HG03159 (cell line): ENCODE data around the gene LRRFIP1.
A peak's percentile ranks its signal among the peaks of the same experiment; 100 is the strongest.
"Not testable (repeated sequence)": the region's sequence is repeated elsewhere in the genome, so short reads cannot be mapped to it uniquely, and the experiment has no call there.

Experiments used
- ATAC-seq: cut with Tn5 transposase; IDR thresholded peaks from one replicate; pipeline ENCODE4 v1.9.1; 2021; ENCODE audit warnings: mild to moderate bottlenecking, moderate library complexity; ENCODE audit not compliant: unreplicated experiment

Gene LRRFIP1

DNA sequence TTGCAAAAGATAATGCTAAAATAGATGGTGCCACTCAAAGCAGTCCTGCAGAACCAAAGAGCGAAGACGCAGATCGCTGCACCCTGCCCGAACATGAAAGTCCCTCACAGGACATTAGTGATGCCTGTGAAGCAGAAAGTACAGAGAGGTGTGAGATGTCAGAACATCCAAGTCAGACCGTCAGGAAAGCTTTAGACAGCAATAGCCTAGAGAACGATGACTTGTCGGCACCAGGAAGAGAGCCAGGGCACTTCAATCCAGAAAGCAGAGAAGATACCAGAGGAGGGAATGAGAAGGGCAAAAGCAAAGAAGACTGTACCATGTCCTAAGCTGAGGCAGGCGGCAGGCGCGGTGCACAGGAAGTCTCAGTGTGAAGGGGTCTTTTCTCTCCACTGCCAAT is 136.4 kb downstream of the LRRFIP1 start:
- ATAC-seq = no peak

DNA sequence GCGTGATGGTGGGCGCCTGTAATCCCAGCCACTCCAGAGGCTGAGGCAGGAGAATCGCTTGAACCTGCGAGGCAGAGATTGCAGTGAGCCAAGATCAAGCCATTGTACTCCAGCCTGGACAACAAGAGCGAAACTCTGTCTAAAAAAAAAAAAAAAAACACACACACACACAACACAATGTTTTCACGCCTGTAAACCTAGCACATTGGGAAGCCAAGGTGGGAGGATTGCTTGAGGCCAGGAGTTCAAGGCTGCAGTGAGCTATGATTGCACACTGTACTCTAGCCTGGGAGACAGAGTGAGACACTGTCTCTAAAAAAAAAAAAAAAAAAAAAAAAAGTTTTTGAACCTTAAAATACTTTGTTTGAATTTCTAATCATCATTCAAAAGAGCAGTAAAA is 137.7 kb downstream of the LRRFIP1 start:
- ATAC-seq = not testable (repeated sequence)

DNA sequence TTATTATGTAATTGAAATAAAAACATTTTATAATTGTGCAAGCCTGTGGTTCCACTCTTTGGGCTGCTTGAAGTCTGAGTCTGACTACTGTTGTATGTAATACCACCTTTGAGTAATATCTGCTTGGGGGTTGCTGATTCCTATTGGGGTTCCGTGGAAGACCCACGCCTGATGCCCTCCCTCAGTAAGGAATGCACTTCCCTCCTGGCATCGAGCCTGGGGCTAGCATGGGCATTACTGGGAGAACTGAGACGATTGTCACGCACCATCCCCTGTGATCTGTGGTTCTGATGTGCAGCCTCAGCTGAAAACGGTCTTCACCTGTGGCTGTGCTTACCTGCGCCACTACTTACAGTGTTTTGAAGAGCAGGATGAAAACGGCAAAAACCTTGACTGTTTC is 138.5 kb downstream of the LRRFIP1 start:
- ATAC-seq = no peak

DNA sequence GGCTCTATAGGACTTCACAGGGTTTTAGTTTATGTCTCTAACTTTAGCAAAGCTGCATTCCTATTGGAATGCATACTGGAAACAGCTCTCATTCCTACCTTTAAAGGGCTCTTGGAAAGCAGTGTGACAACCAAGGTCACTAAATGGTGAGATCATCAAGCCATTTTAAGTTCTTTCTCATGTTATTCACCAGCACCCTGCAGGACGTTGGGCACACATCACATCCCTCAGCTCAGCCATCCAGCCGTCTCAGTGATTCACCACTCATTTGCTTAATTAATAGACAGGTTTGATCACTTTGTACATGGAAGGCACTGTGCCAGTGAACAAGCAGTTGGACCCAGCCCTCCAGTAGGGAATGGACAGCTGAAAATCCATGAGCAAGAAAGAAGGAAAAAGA is 139.0 kb downstream of the LRRFIP1 start:
- no peak for ATAC-seq

DNA sequence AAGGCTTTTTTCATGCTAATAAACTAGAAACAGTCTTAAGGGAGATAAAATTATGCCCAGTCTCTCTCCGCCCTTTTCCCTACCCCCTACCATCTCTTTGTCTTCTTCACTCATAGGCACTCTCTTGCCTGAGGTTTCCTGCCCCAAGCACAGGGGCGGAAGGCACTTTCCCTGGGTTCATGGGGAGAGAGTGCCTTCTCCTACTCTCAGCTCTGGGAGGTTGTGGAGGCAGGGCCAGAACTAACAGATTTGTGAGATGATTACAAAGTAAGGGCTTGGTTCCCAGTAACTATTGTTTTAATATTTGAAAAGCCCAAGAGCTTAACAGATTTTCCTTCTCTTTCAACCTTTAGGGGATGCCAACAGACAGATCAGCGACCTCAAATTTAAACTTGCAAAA is 145.1 kb downstream of the LRRFIP1 start:
- ATAC-seq = no peak

DNA sequence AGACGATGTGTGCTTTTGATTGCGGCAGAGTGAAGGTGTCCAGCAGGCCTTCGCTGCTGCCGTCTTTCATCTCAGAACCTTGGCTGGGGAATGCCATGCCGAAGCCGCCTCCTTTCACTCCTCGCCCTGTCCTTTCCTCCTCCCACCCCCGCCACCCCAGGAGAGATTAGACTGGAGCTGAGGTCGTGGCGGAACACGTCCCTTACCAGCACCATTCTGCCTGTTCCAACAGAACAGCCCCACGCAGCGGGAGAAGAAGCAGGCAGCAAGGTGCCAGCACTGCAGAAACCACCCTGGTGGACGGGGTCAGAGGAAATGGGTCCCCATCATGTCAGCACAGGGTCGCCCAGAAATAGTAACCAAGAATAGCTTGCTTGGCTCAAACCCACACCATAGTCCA is 146.4 kb downstream of the LRRFIP1 start:
- ATAC-seq = no peak

DNA sequence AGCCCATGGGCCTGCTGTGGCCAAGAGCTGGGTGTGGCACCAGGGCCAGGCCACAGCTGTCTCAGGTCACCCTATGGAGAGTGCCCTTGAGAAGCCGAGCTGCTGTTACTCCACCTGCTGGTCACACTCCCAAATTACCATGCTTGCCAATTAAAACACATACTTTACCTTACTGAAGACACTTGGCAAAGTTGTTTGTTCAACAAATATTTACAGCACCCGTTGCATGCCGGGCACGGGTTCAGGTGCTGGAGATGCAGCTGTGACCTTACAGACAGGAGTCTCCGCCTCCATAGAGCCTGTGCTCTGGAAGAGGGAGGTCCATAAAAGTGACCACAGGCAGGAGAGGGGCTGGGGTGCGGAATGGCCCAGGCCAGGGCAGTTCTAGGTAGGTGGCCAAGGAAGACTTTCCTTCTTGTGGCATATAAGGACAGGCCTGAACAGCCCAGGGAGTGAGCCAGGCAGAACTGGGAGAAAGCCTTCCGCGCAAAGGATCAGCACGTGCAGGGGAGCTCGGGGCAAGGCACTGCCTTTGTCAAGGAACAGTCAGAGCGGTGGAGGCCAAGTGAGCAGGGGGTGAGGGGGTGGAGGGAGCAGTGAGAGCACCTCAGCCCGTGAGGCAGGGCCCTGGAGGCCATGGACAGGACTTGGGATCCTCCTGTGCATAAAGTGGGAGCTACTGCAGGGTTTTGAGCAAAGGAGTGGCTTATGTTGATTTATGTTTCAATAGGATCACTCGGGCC is 147.6 kb downstream of the LRRFIP1 start:
- ATAC-seq = peak; percentile 61

DNA sequence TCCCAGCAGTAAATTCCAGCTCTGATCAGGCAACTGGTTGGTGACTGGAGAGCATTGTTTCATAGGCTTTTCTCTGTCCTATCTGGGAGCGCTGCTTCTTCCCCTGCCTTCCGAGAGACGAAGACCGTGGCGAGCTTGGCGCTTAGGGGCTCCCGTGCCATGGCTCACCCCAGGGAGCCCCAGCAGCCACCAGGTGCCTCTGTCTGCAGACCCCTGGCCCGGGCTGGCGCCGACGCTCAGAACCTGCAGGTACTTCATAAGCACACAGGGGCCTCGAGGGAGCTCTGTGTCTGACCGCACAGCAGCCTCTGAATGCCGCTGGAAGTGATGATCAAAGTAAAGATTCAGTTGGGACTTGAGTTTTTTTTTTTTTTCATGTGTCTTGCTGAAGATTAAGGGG is 152.1 kb downstream of the LRRFIP1 start:
- ATAC-seq = no peak

DNA sequence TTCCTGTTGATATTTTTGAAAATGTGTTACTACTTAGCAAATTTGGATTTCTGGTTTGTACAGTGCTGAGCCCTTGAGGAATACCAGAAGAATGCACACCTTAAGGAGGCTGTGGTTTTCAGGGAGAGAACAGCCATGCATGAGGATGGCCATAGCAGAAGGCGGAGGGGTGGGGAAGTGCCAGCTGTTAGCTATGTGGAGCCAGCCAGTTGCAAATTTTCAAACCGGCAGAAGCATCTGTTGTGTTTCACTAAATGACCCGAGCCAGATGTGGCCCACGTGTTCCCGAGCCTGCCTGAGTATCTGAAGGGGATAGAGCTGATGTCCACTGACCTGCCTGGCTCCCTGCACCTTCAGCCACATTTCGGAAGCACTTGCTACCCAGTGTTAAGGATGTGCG is 154.8 kb downstream of the LRRFIP1 start:
- no peak for ATAC-seq

DNA sequence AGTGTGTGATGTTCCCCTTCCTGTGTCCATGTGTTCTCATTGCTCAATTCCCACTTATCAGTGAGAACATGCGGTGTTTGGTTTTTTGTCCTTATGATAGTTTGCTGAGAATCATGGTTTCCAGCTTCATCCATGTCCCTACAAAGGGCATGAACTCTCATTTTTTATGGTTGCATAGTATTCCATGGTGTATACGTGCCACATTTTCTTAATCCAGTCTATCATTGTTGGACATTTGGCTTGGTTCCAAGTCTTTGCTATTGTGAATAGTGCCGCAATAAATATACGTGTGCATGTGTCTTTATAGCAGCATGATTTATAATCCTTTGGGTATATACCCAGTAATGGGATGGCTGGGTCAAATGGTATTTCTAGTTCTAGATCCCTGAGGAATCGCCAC is 156.3 kb downstream of the LRRFIP1 start:
- not testable (repeated sequence) for ATAC-seq

DNA sequence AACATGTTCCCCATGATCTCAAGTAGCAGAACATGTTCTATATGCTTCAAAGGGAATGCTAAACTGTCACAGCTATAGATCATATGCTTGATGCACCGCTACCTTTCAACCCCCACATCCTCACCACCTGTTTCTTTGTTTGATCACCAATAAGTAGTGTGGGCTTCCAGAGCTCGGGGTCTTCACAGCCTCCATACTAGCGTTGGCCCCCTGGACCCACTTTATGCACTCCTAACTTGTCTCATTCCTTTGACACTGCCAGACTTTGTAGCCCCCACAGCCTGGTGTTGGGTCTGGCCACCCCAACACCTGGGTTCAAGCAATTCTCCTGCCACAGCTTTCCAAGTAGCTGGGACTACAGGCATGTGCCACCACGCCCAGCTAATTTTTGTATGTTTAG is 159.5 kb downstream of the LRRFIP1 start:
- ATAC-seq = no peak

DNA sequence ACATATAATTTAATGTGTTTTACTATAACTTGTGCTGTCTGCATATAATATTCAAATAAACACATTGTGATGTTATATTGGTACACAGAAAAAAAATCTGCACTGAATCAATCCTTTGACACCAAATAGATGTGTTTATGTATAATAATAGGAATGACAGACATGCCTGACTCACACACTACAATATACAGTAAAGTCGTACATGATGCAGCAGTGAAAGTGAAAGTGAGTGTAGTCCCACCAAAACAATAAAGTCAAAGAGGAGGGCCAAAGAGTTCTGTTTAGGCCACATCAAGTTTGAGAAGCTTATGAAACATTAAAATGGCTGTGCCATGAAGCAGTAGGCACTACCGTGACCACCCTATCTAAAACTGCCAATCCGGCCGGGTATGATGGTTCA is 163.0 kb downstream of the LRRFIP1 start:
- ATAC-seq = no peak

DNA sequence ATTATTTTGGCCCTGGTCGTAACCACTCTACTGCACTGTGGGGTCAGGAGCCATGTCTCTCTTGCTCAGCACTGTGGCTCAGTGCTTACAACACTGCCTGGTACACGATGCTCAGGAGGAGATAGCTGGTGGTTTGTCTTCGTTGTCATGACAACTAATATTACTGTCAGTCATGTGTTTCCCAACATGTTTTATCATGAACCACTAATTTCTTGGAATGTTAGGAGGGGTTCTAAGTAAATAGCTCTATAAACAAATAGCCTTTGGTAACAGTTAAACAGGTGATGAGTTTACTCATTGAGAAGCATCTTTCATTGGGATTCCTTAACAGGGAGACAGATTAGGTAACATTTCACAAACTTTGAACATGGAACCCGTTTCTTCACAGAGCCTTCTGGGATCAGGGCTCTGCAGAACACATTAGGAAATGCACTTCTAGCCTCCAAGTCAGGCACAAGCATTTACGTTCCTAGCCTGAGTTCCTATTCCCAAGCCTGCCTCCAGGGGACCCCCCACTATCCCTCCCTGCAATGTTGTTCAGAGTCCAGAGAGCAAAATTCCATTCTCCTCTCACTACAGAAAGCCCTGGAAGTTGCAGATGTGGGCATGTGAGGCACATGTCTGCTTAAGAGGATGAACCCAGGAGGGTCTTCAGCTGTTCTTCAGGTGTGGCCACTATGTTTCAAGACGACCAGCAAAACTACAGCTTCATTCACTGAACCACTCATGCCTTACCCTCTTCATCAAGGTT is 164.8 kb downstream of the LRRFIP1 start:
- ATAC-seq = no peak

DNA sequence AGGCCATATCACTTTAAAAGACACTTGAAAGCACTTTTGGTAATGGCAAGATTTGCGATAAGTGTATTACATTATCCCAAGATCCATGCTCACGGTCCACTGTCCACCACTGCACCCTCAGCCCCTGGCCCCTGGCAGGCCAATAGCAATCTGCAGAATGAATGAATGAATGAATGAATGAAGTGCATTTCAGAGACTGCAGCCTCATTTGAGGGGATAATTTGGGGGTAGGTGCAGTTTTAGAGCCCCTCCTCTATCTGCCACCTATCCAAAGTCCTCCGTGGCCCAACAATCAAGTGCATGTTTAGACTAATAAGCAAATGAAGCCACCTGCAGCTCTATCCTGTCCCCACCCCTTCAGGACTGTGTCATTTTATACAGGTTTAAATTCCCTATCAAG is 169.9 kb downstream of the LRRFIP1 start:
- no peak for ATAC-seq

DNA sequence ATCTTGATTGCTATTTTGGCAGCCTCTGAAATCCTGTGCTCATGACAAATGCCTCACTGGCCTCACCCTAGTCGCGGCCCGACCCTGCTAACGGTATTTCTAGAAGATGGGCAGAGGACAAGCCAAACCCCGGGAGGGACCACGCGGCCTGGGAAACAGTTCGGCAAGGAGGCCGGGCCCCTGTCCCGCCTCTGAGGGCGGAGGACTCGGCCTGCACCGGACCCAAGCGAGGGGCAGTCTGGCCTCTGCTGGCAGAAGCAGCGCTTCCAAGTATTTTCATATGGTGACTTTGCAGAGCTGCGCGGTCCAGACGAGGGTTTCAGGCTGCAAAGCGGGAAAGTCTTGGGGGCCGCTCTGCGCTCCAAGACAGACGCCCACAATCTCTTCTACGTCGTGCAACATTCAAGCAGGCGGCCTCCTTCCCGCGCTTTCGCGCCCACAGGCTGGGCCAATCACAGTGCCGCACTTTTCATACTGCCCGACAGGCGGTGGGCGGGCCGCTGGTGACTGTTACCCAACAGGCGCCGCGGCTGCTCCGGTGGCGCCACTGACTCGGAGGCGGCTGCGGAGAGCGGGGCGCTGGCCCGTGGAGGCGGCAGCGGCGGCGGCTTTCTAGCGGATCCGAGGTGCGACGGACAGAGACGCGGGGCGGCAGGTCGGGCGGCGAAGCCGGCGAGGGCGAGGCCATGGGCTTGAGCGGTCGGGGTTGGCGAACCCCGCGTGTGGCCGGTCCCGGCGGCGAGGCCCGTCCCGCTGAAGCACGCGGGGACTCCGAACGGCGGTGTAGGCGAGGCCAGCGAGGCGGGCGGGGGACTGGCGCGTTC is 171.1 kb downstream of the LRRFIP1 start, which contains the start of gene RBM44:
Gene RBM44 (plus strand): TSS at position 544 of the 824 bp plus-strand sequence. CDS start 14,831 bp downstream, outside the sequence.
- no peak for ATAC-seq

DNA sequence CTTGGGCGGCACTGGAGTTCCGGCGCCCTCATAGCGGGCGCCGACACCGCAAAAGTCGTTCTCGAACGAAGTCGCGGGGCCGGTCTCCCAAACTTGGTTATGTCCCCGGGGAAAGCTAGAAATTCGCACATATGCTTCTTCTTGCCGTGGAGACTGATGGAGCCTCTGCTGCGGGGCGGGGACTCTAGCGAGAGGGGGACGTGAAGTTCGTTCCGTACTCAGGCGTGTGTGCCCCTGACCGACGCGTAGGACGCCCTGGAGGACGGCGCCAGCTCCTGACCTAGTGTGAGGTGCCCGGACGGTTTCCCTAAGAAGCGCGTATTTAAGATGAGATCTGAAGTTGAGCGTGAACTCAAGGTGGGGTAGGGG is 171.7 kb downstream of the LRRFIP1 start:
- ATAC-seq = no peak

DNA sequence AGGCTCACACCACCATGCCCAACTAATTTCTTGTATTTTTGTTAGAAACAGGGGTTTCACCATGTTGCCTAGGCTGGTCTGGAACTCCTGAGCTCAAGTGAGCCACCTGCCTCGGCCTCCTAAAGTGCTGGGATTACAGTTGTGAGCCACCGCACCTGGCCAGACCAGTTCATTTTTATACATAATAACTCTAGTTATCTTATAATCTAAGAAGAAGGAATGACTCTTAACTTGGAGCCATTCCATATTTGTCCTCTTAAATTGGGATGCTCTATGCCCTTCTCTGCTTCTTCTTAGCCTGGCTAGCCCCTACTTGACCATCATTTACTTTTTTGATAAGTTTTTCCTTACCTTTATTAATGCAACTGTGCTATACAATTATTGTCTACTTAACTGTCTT is 174.1 kb downstream of the LRRFIP1 start:
- no peak for ATAC-seq

DNA sequence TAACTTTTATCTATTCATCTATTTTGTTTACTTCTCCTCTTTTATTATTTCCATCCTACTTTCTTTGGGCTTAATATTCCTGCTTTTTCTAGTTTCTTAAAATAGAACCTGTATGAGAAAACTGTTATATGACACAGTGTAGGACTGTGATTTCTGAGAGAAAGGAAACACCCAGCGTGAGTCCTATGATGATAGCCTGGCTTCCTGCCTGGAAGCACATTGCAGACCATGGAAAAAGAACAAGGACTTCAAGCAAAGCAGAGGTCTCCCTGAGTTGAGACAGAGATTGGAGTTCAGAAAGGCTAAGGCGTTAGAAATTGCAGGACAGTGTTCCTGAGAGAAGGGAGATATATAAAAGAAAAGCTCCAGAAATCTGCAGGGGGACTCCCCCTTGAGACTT is 178.9 kb downstream of the LRRFIP1 start:
- no peak for ATAC-seq

DNA sequence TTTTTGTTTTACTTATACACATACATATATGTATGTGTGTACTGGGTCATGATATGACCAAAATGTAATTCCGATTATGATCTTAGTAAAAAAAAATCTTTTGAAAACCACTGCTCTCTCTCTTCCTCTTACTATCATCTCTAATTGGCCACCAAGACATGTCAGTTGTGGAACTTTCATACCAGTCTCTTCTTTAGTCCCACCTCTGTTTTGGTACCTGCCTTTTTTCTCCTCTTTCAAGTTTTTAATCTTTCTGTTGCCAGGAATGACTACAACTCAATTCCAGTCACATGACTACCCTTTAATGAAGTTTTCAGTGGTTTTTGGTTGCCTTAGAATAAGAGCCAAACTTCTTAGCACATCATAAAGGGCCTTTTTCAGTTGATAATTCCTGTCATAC is 188.2 kb downstream of the LRRFIP1 start:
- no peak for ATAC-seq

DNA sequence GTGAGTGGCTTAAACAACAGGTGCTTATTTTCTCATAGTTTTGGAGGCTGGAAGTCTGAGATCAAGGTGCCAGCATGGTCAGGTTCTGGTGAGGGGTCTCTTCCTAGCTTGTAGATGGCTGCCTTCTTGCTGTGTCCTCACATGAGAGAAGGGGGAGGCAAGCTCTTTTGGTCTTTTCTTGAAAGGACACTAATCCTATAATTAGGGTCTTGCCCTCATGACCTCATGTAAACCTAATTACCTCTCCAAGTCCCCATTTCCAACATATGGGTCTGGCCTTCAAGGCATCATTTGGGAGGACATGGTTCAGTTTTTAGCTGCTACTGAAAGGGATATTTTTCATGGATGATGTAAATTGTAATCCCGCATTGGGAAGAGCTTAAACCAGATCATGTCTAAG is 189.1 kb downstream of the LRRFIP1 start:
- ATAC-seq = no peak

DNA sequence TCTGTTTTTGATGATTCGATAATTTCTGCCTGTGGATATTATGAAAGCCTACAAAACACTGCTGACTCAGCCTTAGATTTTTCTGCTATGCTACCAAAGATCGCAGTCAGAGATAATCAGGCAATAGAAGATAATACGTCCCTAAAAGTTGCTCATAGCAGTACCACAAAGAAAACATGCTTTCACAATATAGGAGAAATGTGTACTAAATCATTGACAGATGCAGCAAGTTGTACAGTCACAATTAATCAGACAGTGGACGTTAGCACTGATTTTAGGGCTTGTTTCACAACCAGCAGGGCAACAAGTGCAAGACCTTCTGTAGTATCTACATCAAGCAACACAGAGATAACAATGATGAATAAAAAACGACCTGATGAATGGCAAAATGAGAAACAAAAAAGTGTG is 190.7 kb downstream of the LRRFIP1 start:
- ATAC-seq = no peak

DNA sequence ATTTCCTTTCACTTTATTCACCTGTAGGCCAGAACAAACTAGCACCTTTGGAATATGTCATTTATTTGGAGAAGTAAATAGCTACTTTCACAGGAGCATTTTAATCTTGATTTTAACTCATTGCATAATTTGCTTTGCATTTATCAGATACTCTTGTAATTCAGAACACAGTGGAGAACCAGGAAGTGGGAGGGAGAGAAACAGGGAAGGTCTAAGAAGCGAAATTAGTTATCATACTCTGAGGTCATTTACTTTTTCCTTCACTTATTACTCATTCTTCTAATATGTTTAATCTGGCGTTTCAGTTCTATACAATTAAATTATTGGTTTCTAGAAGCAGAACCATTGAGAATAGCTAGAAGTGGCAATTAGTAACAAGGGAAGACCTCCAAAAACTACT is 191.8 kb downstream of the LRRFIP1 start:
- ATAC-seq = no peak
